ENCODE results near the gene AKT1S1.
A peak's percentile ranks its signal among the peaks of the same experiment; 100 is the strongest.

Gene AKT1S1

GRCh38 chr19:49866933-49867782, 10.0 kb downstream of the AKT1S1 start, which contains the start of gene PNKP:
PNKP (minus strand) TSS chr19:49867576; CDS start chr19:49867204, 372 bp downstream.
- DNase-seq = peak; percentile 86

- no peak for DNase-seq
Observed at GRCh38 chr19:49864890-49865289, 12.3 kb downstream of the AKT1S1 start.

GRCh38 chr19:49863935-49864320, 13.2 kb downstream of the AKT1S1 start:
- no peak for DNase-seq

DNA sequence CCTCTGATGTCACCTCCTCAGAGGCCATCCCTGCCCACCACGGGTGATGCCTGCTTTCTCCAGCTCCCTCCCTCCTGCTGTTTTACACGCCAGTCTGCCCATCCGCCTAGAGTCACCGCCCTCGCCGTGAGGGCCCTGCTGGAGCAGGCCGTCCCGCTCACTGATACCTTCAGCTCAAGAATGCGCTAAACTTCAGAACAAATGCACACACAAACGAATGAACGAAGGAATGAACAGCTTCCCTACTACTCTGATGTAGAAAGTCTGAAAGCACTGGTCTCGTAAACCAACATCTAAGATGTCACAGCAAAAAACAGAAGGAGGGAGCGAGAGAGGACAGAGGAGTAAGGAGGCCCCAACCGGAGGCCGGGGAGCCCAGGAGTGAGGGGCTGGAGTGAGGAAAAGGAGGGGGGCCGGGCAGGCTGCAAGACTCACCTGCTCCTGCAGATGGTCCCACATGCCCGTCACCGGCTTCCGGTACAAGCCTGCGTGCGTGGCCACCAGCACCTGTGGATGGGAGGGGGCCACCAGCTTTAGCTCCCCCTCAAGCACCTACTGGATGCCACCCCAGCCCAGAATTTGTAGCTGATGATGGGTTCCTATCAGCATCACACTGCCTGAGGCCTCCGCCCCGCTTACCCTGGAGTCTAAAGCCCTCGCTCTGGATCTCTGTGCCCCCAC, 13.8 kb downstream of the AKT1S1 start:
- DNase-seq = no peak

- DNase-seq = no peak
Observed at GRCh38 chr19:49862391-49863253, 14.5 kb downstream of the AKT1S1 start.

DNA sequence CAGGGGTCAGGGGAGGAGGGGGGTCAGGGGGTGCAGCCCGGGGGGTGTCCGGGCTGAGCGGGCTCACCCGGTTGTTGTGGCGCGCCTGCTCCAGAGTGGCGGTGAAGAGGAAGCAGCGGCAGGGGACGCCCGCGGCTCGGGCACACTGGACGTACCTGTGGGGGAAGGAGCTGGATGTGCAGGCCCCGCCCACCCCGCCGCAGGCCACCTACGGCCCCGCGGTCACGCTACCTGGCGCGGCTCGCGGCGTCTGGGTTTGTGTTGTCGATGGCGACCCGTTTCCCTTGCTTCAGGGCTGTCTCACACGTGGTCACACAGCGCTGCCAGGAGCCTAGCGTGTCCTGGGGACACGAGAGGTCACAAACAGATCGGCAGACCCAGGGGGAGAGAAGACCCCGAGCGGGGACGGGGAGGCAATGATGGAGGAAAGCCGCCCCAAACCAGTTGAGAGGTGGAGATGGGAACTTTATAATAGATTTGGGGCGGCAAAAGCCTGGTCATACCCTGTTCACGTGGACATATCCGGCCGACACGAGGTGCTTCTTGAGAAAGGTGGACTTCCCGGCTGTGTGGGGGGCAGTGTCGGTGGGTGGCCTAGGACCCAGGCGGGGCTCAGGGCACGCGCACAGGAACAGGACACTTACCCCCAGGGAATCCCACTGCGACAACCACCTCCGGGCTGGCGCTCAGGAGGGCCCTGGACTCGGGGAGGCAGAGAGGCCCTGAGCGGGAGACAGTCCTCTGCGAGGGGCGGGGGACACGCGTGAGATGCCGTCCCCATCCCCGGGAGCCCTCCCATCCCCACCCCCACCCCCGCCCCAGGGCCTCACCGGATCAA, 15.4 kb downstream of the AKT1S1 start:
- no peak for DNase-seq

DNA sequence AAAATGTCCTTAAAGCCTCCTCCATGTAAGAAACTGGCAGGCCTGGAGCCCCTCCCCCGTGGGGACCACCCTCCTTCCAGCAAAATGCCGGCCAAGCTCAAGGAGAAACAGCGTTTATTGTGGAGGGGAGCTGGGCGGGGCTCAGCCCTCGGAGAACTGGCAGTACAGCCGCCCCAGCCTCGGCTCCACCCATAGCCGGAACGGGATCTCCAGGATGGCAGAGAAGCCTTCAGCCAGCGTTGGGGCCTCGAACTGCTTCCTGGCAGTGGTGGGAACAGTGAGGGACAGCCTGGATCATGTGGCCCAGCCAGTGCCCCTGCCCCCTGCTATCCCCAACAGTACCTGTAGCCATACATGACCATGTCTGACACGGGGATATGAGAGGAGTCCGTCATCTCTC, 16.0 kb downstream of the AKT1S1 start:
- no peak for DNase-seq

DNA sequence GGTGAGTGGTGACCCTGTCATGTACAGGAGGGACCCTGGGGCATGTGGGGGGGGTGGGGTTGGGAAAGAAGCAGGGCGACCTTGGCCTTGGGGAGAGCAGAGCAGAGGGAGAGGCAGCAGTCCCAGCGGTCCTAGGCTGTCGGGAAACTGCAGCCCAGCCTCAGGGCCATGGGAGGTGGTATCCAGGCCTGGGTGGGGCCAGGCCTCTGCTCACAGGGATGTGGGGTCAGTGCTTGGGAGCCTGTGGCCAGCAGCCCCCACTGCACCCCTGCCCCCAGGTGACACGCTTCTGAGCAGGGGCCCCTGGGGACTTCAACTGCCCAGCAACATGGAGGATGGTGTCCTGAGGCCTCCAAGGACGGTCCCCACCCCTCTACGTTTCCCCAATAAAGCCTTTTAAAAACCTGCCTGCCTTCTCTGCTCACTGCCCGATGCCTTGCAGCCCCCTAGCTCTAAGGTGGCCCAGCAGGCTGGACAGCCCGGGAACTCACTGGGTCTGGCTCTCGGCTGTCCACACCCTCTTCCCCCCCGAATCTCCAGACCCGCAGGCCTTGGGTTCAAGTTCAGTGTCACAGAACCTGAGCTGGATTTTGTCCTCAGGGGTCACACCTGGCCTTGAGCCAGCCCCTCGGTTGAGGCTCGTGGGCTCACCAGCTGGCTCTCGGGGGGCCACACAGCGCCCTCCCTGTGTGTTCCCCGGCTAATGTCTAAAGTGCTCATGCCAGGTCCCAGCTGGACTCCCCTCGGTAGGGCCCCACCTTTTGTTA, 16.6 kb downstream of the AKT1S1 start:
- no peak for DNase-seq

DNA sequence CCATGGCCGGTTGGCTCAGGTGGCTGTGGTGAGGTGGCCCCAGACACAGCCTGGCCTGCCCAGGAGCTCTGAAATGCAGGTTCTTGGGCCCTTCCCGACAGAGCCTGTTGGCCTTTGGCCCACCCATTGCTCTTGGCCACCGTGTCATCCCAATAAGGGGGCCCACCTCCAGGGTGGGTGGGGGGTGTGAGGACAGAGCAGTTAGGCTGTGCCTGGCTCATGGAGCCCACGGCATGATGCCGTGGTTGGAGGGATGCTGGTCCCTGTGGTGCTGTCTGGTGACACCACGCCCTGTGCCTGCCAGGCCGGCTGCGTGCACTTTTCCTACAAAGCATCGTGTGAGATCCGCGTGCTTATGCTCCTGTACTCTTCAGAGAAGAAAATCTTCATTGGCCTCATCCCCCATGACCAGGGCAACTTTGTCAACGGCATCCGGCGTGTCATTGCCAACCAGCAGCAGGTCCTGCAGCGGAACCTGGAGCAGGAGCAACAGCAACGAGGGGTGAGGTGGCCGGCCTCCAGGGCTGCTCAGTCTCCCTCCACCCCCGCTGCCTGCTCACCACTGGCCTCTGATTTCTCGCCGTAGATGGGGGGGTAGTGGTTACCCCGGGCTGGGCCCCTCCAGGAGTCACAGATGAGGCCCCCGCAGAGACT, 17.3 kb downstream of the AKT1S1 start:
- DNase-seq = no peak

- DNase-seq = no peak
Observed at GRCh38 chr19:49858088-49858985, 18.8 kb downstream of the AKT1S1 start.

DNA sequence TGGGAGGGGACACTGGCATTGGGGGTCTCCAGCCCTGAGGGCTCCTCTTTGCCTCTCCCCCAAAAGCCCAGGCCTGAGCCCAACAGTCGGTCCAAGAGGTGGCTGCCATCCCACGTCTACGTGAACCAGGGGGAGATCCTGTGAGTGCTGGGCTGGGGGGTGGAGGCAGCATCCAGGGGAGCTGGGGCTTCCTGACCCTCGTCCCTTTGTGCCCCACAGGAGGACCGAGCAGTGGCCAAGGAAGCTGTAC, 19.4 kb downstream of the AKT1S1 start:
- no peak for DNase-seq

- DNase-seq = no peak
Observed at GRCh38 chr19:49857061-49857837, 19.9 kb downstream of the AKT1S1 start.

DNA sequence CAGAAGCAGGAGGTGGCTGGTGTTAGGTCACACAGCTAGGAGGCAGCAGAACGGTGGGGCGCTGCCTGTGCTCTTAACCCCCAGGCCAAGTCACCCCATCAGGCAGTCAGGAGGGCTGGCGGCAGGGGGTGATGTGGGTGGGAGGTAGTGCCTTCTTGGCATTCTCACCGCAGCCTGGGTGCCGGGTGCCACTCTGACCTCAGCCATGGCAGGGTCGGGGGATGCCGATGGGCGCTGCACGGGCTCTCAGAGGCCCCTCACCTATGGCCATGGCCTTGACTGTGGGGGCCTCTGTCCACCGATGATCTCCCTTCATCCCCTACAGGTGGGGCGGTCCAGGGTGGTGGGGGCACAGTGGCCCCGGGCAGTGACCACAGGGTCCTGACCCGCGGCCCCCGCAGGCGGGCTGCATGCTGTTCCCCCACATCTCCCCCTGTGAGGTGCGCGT, 20.6 kb downstream of the AKT1S1 start:
- no peak for DNase-seq

- DNase-seq = no peak
Observed at GRCh38 chr19:49855676-49856573, 21.2 kb downstream of the AKT1S1 start.

DNA sequence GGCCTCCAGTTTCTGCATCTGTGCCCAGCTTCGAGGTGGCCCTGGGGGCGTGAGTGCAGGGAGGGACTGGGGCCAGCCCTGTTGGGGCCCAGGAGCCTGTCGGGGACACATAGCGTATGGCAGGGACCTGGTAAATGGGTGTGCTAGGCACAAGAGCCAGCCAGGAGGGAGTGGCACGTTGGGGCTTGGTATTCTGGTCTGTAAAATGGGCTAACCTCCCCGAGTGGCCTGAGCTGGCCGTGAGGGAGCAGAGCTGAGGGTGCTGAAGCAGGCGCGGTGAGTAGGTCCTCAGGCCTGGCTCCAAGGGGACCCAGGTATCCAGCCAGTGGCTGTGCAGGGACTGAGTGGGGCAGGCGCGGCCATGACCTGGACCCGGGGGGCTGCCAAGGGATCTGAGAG, 21.9 kb downstream of the AKT1S1 start:
- DNase-seq = no peak

- DNase-seq = no peak
Observed at GRCh38 chr19:49854378-49855263, 22.5 kb downstream of the AKT1S1 start.

DNA sequence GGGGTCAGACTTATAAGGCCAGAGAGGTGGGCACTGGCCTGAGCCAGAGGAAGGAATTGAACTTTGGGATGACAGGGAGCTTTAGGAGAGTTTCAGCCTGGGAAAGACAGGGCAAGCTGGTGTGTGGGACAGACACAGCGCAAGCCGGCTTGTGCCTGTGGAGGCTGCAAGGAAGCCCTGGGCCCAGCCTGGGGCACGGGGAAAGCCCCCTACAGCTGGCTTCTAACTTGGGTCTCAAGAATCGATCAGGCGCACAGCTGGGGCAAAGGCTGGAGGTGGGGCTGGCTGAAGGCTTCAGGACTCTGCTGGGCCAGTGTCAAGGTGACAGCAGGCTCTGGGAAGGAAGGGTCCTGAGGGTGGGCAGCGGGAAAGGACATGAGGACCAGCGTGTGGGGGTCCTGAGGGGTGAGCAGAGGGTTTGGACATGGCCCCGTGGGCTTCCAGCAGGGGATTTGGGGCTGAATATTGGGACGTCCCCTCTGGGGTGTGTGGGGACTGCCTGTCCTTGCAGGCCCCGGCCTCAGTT, 23.2 kb downstream of the AKT1S1 start:
- no peak for DNase-seq

Measured in NCI-H774 (cell line).